HepG2 (cell line): ENCODE data around the gene CRYAB. TPM values are rescaled to one million over a fixed set of nuclear protein-coding genes. Genes with fewer than 3 reads are reported as not detected.
A peak's percentile ranks its signal among the peaks of the same experiment; 100 is the strongest.

ENCODE experiments used
- AHR ChIP-seq: IDR thresholded peaks from 2 replicates; pipeline ENCODE4 v1.6.1; 2018; ENCODE audit warnings: missing genetic modification reagents, missing compliant biosample characterization
- ARHGAP35 ChIP-seq: sonication (generic); formaldehyde crosslinking; IDR thresholded peaks from 2 replicates; pipeline ENCODE4 v1.9.0; 2022; ENCODE audit warnings: mild to moderate bottlenecking, inconsistent platforms, moderate library complexity, missing genetic modification reagents, borderline replicate concordance
- ARID4A ChIP-seq: sonication (generic); formaldehyde crosslinking; IDR thresholded peaks from 2 replicates; pipeline ENCODE4 v1.5.0; 2020; ENCODE audit warnings: mild to moderate bottlenecking, missing genetic modification reagents, borderline replicate concordance
- GMEB1 ChIP-seq: sonication (generic); formaldehyde crosslinking; IDR thresholded peaks from 2 replicates; pipeline ENCODE4 v1.5.1; 2020; ENCODE audit warnings: missing genetic modification reagents, mild to moderate bottlenecking, borderline replicate concordance
- HDAC6 ChIP-seq: fragments of 200-600 bp; sonication (generic); IDR thresholded peaks from 2 replicates; pipeline ENCODE4 v1.7.0; 2017; ENCODE audit warnings: mild to moderate bottlenecking, antibody characterized with exemption, low read length, low read depth
- HNRNPUL1 ChIP-seq: fragments of 200-400 bp; formaldehyde crosslinking; IDR thresholded peaks from 2 replicates; pipeline ENCODE4 v1.6.1; 2017; ENCODE audit warnings: low read depth, mild to moderate bottlenecking, low read length, moderate library complexity
- KDM1A ChIP-seq: IDR thresholded peaks from 2 replicates; pipeline ENCODE4 v1.6.1; 2016; ENCODE audit warnings: missing compliant biosample characterization
- NFE2 ChIP-seq: sonication (generic); formaldehyde crosslinking; IDR thresholded peaks from 2 replicates; pipeline ENCODE4 v1.4.0; 2020; ENCODE audit warnings: missing genetic modification reagents
- RXRB ChIP-seq: IDR thresholded peaks from 2 replicates; pipeline ENCODE4 v1.6.1; 2016; ENCODE audit warnings: borderline replicate concordance, missing genetic modification reagents, missing compliant biosample characterization
- SETDB1 ChIP-seq: sonication (generic); formaldehyde crosslinking; IDR thresholded peaks from 2 replicates; pipeline ENCODE4 v1.5.1; 2020; ENCODE audit warnings: missing genetic modification reagents, mild to moderate bottlenecking, borderline replicate concordance
- SOX13 ChIP-seq, 3 experiments: fragments of 450-650 bp in 1 of 3; sonication (generic) in 1 of 3; formaldehyde crosslinking in 1 of 3; IDR thresholded peaks in 2 of 3; conservative IDR thresholded peaks in 1 of 3; 2 replicates each; pipeline versions ENCODE4 v1.5.0 to v1.6.1; 2016 to 2020; ENCODE audit warnings: antibody characterized with exemption in 1 of 3, mild to moderate bottlenecking in 1 of 3, missing compliant biosample characterization in 1 of 3, missing genetic modification reagents in 1 of 3, moderate library complexity in 1 of 3
- TRAFD1 ChIP-seq: sonication (generic); formaldehyde crosslinking; IDR thresholded peaks from 2 replicates; pipeline ENCODE4 v1.5.1; 2020; ENCODE audit warnings: missing genetic modification reagents, mild to moderate bottlenecking, borderline replicate concordance
- YEATS4 ChIP-seq: sonication (generic); formaldehyde crosslinking; IDR thresholded peaks from 2 replicates; pipeline ENCODE4 v1.4.0; 2020; ENCODE audit warnings: missing genetic modification reagents, borderline replicate concordance
- ZNF580 ChIP-seq: IDR thresholded peaks from 2 replicates; pipeline ENCODE4 v1.6.1; 2016; ENCODE audit warnings: low read depth, borderline replicate concordance
- ZNF747 ChIP-seq: sonication (generic); formaldehyde crosslinking; IDR thresholded peaks from 2 replicates; pipeline ENCODE4 v1.8.1; 2023; ENCODE audit warnings: missing genetic modification reagents, mild to moderate bottlenecking, borderline replicate concordance
- polyA plus RNA-seq, 8 experiments: library from polyadenylated mRNA; depleted of rRNA in 3 of 8; stranded (reverse) in 7 of 8; unstranded in 1 of 8; fragments of >200 nt; fragmentation: Illumina TruSeq in 4 of 8; extraction: Trizol in 4 of 8; gene quantifications; 2 replicates each; pipeline versions ENCODE4 v1.2.1 to v1.2.3, GENCODE V29; 2011 to 2016; ENCODE audit warnings: low read depth in 4 of 8, missing spikeins in 1 of 8, mixed read lengths in 1 of 8; ENCODE audit not compliant: insufficient read depth in 1 of 8
- total RNA-seq, 5 experiments: library from RNA; depleted of rRNA; stranded (reverse); fragments of >200 nt; fragmentation: Illumina TruSeq; extraction: Trizol; gene quantifications; 2 replicates each; pipeline ENCODE4 v1.2.3, GENCODE V29; 2016; ENCODE audit warnings: low read depth in 1 of 5

The CRYAB gene
- total and polyA plus RNA-seq, 2 of the 13 experiments (the other 11 are each of a cell fraction or from before 2014, with no cell fraction given): 0.55 to 1.1 TPM

- TF ChIP-seq GMEB1 (CRISPR knock-in tag): no peak
- no peak for TF ChIP-seq SETDB1 (CRISPR knock-in tag)
- TF ChIP-seq ZNF580 (CRISPR knock-in tag): no peak
- 0 out of 2 replicates have a peak, but pooled peaks have one; percentile 18 for TF ChIP-seq YEATS4
- no peak for TF ChIP-seq SOX13 (IDR thresholded peaks at IDR 0.05)
- peak in 1 of 2 experiments; percentile 23; a peak in 1 of 4 replicates for TF ChIP-seq SOX13 (CRISPR knock-in tag; conservative IDR thresholded peaks at IDR 0.05 in 1 of 2, IDR thresholded peaks at IDR 0.05 in 1 of 2)
- TF ChIP-seq ARID4A (CRISPR knock-in tag): no peak
- TF ChIP-seq ARHGAP35 (CRISPR knock-in tag): no peak
- no peak for TF ChIP-seq HNRNPUL1
- no peak for TF ChIP-seq NFE2
- no peak for TF ChIP-seq HDAC6
- TF ChIP-seq RXRB (CRISPR knock-in tag): 0 out of 2 replicates have a peak, but pooled peaks have one; percentile 11
- no peak for TF ChIP-seq KDM1A
- TF ChIP-seq ZNF747 (CRISPR knock-in tag): no peak
- TF ChIP-seq TRAFD1 (CRISPR knock-in tag): no peak
- no peak for TF ChIP-seq AHR
Observed at GRCh38 chr11:111917788-111918187, 6.2 kb upstream of the CRYAB start (continued).
